Amniotic stem cell (primary cell): ENCODE data around the gene MYO1D.

Experiments
- DNase-seq: peaks from one replicate; lab custom pipeline; 2025; lab: John Stamatoyannopoulos, UW

Gene MYO1D

GRCh38 chr17:32487473-32488176 lies 389.3 kb downstream of the MYO1D start:
- DNase-seq = no peak

- peak; percentile 17 for DNase-seq
These were observed 390.0 kb downstream of the MYO1D start, which contains the start of gene CDK5R1 for GRCh38 chr17:32486701-32487472. TSS of gene CDK5R1 (plus strand) at chr17:32486993. CDS start at chr17:32487621, 628 bp downstream.

GRCh38 chr17:32486111-32486700 lies 390.7 kb downstream of the MYO1D start:
- no peak for DNase-seq

GRCh38 chr17:32485261-32486110 lies 391.4 kb downstream of the MYO1D start:
- DNase-seq = no peak

- DNase-seq = no peak
These were observed 392.3 kb downstream of the MYO1D start for GRCh38 chr17:32484628-32485027.

GRCh38 chr17:32484041-32484461 lies 392.9 kb downstream of the MYO1D start:
- DNase-seq = no peak

GRCh38 chr17:32483451-32484019 lies 393.4 kb downstream of the MYO1D start:
- DNase-seq = no peak

GRCh38 chr17:32482568-32483320 lies 394.2 kb downstream of the MYO1D start:
- DNase-seq = no peak

GRCh38 chr17:32481193-32481592 lies 395.7 kb downstream of the MYO1D start:
- DNase-seq = no peak

GRCh38 chr17:32479074-32479617 lies 397.8 kb downstream of the MYO1D start:
- no peak for DNase-seq

GRCh38 chr17:32477220-32477619 lies 399.7 kb downstream of the MYO1D start:
- DNase-seq = no peak

- no peak for DNase-seq
These were observed 401.7 kb downstream of the MYO1D start for GRCh38 chr17:32475258-32475657.

GRCh38 chr17:32471652-32472051 lies 405.3 kb downstream of the MYO1D start:
- no peak for DNase-seq

- no peak for DNase-seq
These were observed 406.3 kb downstream of the MYO1D start for GRCh38 chr17:32470405-32471167.

GRCh38 chr17:32467949-32468348 lies 409.0 kb downstream of the MYO1D start:
- DNase-seq = no peak

- no peak for DNase-seq
These were observed 412.6 kb downstream of the MYO1D start for GRCh38 chr17:32464374-32464773.

GRCh38 chr17:32463304-32463703 lies 413.6 kb downstream of the MYO1D start:
- DNase-seq = no peak

- no peak for DNase-seq
These were observed 414.9 kb downstream of the MYO1D start for GRCh38 chr17:32461853-32462617.

GRCh38 chr17:32461498-32461852 lies 415.4 kb downstream of the MYO1D start:
- DNase-seq = no peak
